ENCODE data around the gene HEATR9.

HEATR9 gene

DNA sequence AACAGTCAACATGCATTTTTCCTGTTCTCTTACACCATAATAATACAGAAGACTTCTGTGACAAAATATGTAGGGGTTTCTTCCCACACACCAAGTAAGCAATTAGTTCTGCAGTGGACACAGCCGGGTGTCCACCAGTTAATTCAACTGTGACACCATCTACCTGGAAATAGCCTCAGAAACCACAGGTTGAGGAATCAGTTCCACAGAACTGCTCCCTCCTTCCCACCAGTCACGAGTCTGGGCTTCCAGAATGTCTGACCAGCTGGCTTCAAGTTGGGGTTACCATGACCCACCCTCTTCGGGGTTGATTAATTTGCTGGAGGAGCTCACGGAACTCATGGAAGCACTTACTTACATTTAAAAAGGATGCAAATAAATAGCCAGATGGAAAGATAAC lies 25.1 kb upstream of the HEATR9 start:
- no peak for DNase-seq

- DNase-seq, result no peak
Measured at GRCh38 chr17:35892091-35893035, 23.7 kb upstream of the HEATR9 start.

DNA sequence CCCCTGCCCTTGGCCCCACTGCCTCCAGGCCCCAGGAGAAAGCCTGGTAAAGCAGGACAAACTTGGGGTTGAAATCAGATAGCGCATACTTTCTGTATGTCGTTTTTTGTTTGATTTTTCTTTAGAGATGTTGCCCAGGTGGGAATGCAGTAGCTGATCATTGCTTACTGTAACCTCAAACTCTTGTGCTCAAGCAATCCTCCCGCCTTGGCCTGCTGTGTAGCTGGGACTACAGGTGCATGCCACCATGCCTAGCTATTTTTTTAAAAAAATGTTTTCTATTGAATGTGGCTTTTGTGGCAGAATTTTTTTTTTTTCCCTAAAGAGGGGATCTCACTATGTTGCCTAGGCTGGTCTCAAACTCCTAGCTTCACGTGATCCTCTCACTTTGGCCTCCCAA lies 22.6 kb upstream of the HEATR9 start:
- DNase-seq, result no peak

GRCh38 chr17:35890774-35891155 lies 22.1 kb upstream of the HEATR9 start:
- no peak for DNase-seq

DNA sequence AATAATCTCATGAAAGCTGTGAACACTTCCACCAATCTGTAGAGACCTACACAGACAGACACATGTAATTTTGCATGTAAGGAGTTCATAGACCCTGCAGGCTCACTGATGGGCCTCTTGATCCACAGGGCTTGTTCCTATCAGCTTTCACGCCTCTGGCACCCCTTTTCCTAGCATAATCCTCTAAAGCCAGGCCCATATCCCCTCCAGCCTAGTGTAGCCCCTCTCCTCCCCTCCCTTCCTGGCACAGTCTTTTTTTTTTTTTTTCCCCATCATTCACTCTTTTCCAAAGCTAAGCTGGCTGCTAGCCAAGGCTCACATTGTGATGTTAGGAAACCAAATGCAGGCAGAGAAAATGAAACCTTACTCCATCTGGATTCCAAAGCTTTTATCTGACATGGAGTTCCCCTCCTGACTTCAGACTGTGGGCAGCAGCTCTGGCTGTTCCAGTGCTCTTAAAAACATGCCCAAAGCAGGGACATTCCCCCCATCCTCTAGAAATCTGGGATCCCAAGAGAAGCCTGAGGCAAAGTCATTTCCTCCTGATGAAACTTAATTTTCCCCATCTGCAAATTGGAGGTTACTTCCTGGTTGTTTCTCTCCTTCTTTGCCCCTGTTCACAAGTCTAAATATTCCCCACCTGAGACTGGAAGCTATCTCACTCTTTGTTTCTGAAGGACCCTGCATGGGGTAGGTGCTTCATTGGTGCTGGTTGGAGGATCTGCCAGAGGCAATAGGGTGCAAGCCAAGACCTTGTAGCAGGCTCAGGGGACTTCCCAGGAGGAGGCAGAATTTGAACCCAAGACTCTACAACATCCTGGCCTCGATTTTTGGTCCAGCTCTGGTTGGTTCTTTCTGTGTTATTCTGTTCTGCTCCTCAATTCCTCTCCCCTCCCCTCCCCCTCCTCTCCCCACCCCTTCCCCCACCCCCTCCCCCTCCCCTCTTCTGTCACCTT lies 21.4 kb upstream of the HEATR9 start:
- no peak for DNase-seq

GRCh38 chr17:35889241-35889640 lies 20.6 kb upstream of the HEATR9 start:
- no peak for DNase-seq

DNA sequence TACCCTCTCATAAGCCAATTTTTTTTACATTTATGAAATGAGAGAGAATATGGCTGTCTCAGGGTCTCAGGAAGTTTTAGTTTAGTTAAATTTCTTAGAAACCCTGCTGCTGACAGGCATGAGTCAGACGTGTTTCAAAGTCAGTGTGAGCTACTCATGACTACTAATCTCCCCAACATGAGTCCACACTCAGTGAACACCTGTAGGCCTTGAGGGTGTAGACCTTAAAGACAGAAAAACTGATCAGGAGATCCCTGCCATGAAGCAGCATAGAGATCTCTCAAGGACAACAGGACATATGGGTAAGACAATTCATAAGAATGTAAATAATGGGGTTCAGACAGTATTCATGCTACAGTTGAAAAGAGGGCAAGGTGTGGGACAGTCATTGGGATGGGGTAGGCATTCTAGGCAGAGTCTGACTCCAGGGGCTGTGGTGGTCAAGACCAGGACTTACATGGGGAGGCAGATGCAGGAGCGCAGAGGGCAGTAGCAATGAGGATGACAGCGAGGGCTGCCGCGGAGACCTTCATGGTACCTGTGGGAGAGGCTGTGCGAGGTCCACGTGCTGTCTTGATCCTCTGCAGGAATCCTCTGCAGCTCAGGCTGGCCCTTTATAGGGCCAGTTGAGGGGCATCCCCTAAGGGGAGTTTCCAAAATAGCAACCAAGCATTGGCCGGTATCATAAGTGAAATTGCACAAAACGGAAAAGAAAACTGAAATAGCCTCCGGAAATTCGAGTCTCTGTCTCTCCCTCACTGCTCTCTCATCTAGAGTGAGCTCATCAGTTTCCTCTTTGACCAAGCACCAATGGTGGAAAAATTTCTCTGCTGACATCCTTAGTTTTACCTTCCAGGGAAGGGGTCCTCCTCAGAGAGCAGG lies 11.3 kb upstream of the HEATR9 start, which contains the start of gene CCL5:
CCL5 (minus strand) TSS at position 588 of the 882 bp plus-strand sequence.
- no peak for DNase-seq

GRCh38 chr17:35878361-35878760 lies 9.7 kb upstream of the HEATR9 start:
- no peak for DNase-seq

DNA sequence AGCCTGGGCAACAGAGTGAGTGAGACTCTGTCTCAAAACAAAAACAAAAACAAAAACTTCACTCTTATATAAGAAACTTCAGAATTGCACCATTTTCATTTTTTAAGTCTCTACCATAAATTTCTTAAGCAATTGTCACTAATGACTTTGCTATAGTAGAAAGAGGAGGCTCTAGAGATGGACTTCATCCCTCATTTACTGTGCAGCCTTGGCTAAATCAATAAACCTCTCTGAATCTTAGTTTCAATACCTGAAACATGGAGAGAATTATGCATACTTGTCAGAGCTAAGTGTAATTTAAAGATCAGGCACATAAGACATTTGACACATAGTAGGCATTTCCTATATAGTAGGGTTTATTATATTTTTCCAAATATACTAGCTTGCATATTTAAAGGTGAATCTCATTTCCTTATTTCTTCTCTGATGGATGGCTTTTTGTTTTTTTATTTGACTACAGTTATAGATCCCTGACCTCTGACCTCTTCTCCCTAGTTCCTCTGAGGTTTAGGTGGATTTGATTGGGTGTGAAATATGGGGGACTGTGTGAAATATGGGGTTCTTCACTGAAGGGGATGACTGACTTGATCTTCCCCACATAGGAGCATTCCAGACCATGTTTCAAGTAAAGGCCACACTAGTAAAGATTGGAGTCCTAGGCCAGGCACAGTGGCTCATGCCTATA lies 8.8 kb upstream of the HEATR9 start:
- no peak for DNase-seq

- DNase-seq, result no peak
Measured at GRCh38 chr17:35876534-35876933, 7.8 kb upstream of the HEATR9 start.

- DNase-seq, result no peak
Measured at GRCh38 chr17:35875800-35876139, 7.1 kb upstream of the HEATR9 start.

DNA sequence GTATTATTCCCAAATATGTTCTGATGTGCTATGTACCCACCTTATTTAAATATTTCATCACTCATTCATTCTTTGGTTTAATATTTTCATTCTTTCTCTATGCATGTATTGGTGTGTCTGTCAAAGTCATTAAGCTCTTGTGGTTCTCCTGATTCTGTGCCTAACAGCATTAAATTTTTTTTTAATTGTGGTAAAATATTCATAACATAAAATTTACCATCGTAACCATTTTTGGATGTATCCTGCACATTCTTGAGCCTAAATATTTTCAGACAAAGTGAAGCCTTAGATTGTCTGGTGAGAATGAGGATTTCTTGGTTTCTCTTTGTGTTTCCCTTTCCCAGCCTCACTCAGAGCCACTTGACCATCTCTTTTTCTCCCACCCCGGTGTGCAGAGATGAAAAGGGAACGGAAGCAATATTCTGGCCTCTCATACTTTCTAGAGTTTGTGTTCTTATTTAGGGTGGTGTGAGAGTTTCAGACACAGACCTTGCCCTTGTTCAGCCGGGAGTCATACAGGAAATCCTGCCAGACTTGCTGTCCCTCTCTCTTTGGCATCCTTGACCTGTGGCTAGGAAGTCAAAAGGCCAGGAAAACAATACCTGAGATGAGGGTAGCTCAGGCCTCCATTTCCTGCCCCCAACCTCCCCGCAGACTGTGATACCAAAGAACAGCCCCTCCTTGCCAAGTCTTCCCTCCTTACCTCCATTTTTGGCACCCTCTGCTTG lies 6.5 kb upstream of the HEATR9 start:
- no peak for DNase-seq

GRCh38 chr17:35872196-35872980 lies 3.7 kb upstream of the HEATR9 start:
- DNase-seq, result no peak

GRCh38 chr17:35870906-35871819 lies 2.5 kb upstream of the HEATR9 start:
- no peak for DNase-seq

DNA sequence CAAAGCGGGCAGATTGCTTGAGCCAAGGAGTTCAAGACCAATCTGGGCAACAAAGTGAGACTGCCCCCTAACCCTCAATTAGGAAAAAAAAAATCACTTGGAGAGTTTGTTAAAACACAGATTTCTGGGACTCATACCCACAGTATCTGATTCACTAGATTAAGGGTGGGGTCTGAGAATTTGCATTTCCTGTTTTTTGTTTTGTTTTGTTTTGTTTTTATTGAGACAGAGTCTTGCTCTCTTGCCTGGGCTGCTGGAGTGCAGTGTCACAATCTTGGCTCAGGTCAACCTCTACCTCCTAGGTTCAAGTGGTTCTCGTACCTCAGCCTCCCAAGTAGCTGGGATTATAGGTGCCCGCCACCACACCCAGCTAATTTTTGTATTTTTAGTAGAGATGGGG lies 1.1 kb downstream of the HEATR9 start:
- no peak for DNase-seq

GRCh38 chr17:35866341-35866950 lies 2.2 kb downstream of the HEATR9 start:
- no peak for DNase-seq

- DNase-seq, result no peak
Measured at GRCh38 chr17:35865412-35866340, 3.0 kb downstream of the HEATR9 start.

DNA sequence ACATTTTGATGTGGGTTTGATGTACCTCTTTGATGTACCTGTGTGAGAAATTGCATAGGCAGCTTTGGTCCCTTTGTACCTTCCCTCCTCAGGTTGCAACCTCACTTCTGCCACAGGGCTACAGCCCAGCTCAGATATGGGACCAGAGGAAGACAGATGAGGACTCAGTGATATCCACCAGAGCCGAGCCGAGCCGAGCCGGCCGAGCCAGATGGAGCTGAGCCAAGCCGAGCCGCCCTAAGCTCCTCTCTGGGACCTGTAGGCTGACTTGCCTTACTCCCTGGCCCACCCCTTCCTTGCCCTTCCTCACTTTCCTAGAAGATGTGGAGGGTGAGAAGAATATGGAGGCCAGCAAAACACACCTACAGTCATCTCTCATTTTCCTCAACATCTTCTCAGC lies 3.8 kb downstream of the HEATR9 start:
- no peak for DNase-seq
